Duodenal mucosa (tissue), 2 donors: Measurements from ENCODE around the gene VANGL2.
"Not testable (repeated sequence)": the region's sequence is repeated elsewhere in the genome, so short reads cannot be mapped to it uniquely, and the experiment has no call there.

Source experiments
- H3K27ac ChIP-seq: one replicate; pipeline ENCODE4 v1.7.0; 2013; ENCODE audit warnings: low read depth, low read length
- H3K27me3 ChIP-seq, 2 donors: one replicate each; pipeline ENCODE4 v1.7.0; 2013; ENCODE audit warnings: low read length in 2 of 2, control low read depth in 1 of 2; ENCODE audit not compliant: insufficient read depth in 2 of 2, control insufficient read depth in 1 of 2
- H3K36me3 ChIP-seq, 2 donors: one replicate each; pipeline ENCODE4 v1.7.0; 2013; ENCODE audit warnings: low read length in 2 of 2, control low read depth in 1 of 2; ENCODE audit not compliant: insufficient read depth in 2 of 2, control insufficient read depth in 1 of 2
- H3K4me1 ChIP-seq, 2 donors: one replicate each; pipeline ENCODE4 v1.7.0; 2013; ENCODE audit warnings: low read length in 2 of 2, control low read depth in 1 of 2; ENCODE audit not compliant: insufficient read depth in 2 of 2, control insufficient read depth in 1 of 2
- H3K4me3 ChIP-seq, 2 donors: one replicate each; pipeline ENCODE4 v1.7.0; 2013; ENCODE audit warnings: low read length in 2 of 2, low read depth in 1 of 2
- H3K9ac ChIP-seq, 2 donors: one replicate each; pipeline ENCODE4 v1.7.0; 2013; ENCODE audit warnings: low read length in 2 of 2, low read depth in 1 of 2
- H3K9me3 ChIP-seq, 2 donors: one replicate each; pipeline ENCODE4 v1.7.0; 2013; ENCODE audit warnings: low read length in 2 of 2, control low read depth in 1 of 2; ENCODE audit not compliant: control insufficient read depth in 1 of 2

Gene VANGL2

GRCh38 chr1:160388406-160388805, 12.0 kb upstream of the VANGL2 start:
- H3K9ac ChIP-seq, H3K4me3 ChIP-seq, H3K27me3 ChIP-seq, H3K27ac ChIP-seq, H3K4me1 ChIP-seq, H3K36me3 ChIP-seq, H3K9me3 ChIP-seq: not testable (repeated sequence)

GRCh38 chr1:160394673-160395072, 5.7 kb upstream of the VANGL2 start:
- no peaks in the 10 kb centered on the region for H3K9me3 ChIP-seq
- no peak overlapping the region for H3K4me3 ChIP-seq
- peaks cover 14 to 30% of the 10 kb centered on the region in 2 donors for H3K4me1 ChIP-seq
- no peak overlapping the region for H3K27ac ChIP-seq
- H3K9ac ChIP-seq = no peak overlapping the region
- H3K36me3 ChIP-seq = no peaks in the 10 kb centered on the region
- H3K27me3 ChIP-seq = no peaks in the 10 kb centered on the region

- H3K36me3 ChIP-seq = no peaks in the 10 kb centered on the region
- no peak overlapping the region for H3K9ac ChIP-seq
- H3K27ac ChIP-seq = no peak overlapping the region
- H3K27me3 ChIP-seq = no peaks in the 10 kb centered on the region
- peaks cover 29 to 33% of the 10 kb centered on the region in 2 donors for H3K4me1 ChIP-seq
- no peaks in the 10 kb centered on the region for H3K9me3 ChIP-seq
- H3K4me3 ChIP-seq = no peak overlapping the region
Observed at GRCh38 chr1:160397651-160398050, 2.7 kb upstream of the VANGL2 start.

GRCh38 chr1:160398823-160399222, 1.5 kb upstream of the VANGL2 start:
- no peaks in the 10 kb centered on the region for H3K36me3 ChIP-seq
- H3K4me3 ChIP-seq = no peak overlapping the region
- H3K9me3 ChIP-seq = no peaks in the 10 kb centered on the region
- no peak overlapping the region for H3K9ac ChIP-seq
- no peaks in the 10 kb centered on the region for H3K27me3 ChIP-seq
- no peak overlapping the region for H3K27ac ChIP-seq
- H3K4me1 ChIP-seq = peaks cover 29 to 33% of the 10 kb centered on the region in 2 donors

GRCh38 chr1:160399544-160400222, 681 bp upstream of the VANGL2 start:
- H3K27me3 ChIP-seq = no peaks in the 10 kb centered on the region
- H3K4me1 ChIP-seq = peaks cover 29 to 33% of the 10 kb centered on the region in 2 donors
- H3K9me3 ChIP-seq = no peaks in the 10 kb centered on the region
- no peaks in the 10 kb centered on the region for H3K36me3 ChIP-seq
- no peak overlapping the region for H3K27ac ChIP-seq
- H3K4me3 ChIP-seq = peak overlapping the region; percentile 62 to 66
- H3K9ac ChIP-seq = peak overlapping the region; percentile 61 to 62

- Histone ChIP-seq H3K9me3 (no peaks in the 10 kb centered on the region), H3K4me3 (peak overlapping the region; percentile 68 to 77), H3K27ac (no peak overlapping the region), H3K36me3 (no peaks in the 10 kb centered on the region), H3K4me1 (peaks cover 29 to 35% of the 10 kb centered on the region in 2 donors), H3K27me3 (no peaks in the 10 kb centered on the region), H3K9ac (peak overlapping the region; percentile 49 to 54)
Observed at GRCh38 chr1:160400646-160401486, 502 bp downstream of the VANGL2 start.

- no peak overlapping the region for H3K27ac ChIP-seq
- H3K4me3 ChIP-seq = peak overlapping the region; percentile 68 to 77
- no peaks in the 10 kb centered on the region for H3K36me3 ChIP-seq
- H3K27me3 ChIP-seq = no peaks in the 10 kb centered on the region
- peaks cover 29 to 35% of the 10 kb centered on the region in 2 donors for H3K4me1 ChIP-seq
- H3K9ac ChIP-seq = peak overlapping the region; percentile 49 to 54
- no peaks in the 10 kb centered on the region for H3K9me3 ChIP-seq
Observed at GRCh38 chr1:160401487-160401805, 1.1 kb downstream of the VANGL2 start.

GRCh38 chr1:160402001-160402795, 1.8 kb downstream of the VANGL2 start:
- H3K9ac ChIP-seq = no peak overlapping the region
- peaks cover 28 to 29% of the 10 kb centered on the region in 2 donors for H3K4me1 ChIP-seq
- no peaks in the 10 kb centered on the region for H3K36me3 ChIP-seq
- H3K4me3 ChIP-seq = peak overlapping the region; percentile 68 to 77
- H3K27ac ChIP-seq = no peak overlapping the region
- H3K27me3 ChIP-seq = no peaks in the 10 kb centered on the region
- H3K9me3 ChIP-seq = no peaks in the 10 kb centered on the region

GRCh38 chr1:160403244-160403643, 2.9 kb downstream of the VANGL2 start:
- Histone ChIP-seq H3K27me3 (no peaks in the 10 kb centered on the region), H3K4me1 (peaks cover 24% of the 10 kb centered on the region in 2 donors), H3K4me3 (no peak overlapping the region), H3K9ac (no peak overlapping the region), H3K9me3 (no peaks in the 10 kb centered on the region), H3K27ac (no peak overlapping the region), H3K36me3 (no peaks in the 10 kb centered on the region)

GRCh38 chr1:160404094-160404493, 3.7 kb downstream of the VANGL2 start:
- H3K9ac ChIP-seq = no peak overlapping the region
- no peaks in the 10 kb centered on the region for H3K27me3 ChIP-seq
- H3K4me1 ChIP-seq = peaks cover 20% of the 10 kb centered on the region in 2 donors
- H3K36me3 ChIP-seq = no peaks in the 10 kb centered on the region
- no peak overlapping the region for H3K4me3 ChIP-seq
- H3K9me3 ChIP-seq = no peaks in the 10 kb centered on the region
- no peak overlapping the region for H3K27ac ChIP-seq
